Spleen (tissue), 11 donors: ENCODE results near the gene EGLN2. TPM values are rescaled to one million over a fixed set of nuclear protein-coding genes. Genes with fewer than 3 reads are reported as not detected.
"Not testable (repeated sequence)": the region's sequence is repeated elsewhere in the genome, so short reads cannot be mapped to it uniquely, and the experiment has no call there.

Experiments used
- DNase-seq: peaks from one replicate; pipeline ENCODE4 v3.0.0-alpha.2; 2020
- H3K27ac ChIP-seq, 8 donors: fragments of 200-600 bp; sonication (generic) in 7 of 8; 1 replicate in 4 of 8; 2 replicates in 4 of 8; pipeline versions ENCODE4 v1.5.0 to v1.8.0; 2016 to 2021; ENCODE audit warnings: inconsistent platforms in 4 of 8, mild to moderate bottlenecking in 4 of 8, moderate library complexity in 1 of 8
- H3K27me3 ChIP-seq, 7 donors: fragments of 200-600 bp; sonication (generic) in 6 of 7; replicated peaks in 1 of 7; 1 replicate in 4 of 7; 2 replicates in 3 of 7; pipeline versions ENCODE4 v1.5.0 to v1.8.0; 2016 to 2021; ENCODE audit warnings: inconsistent platforms in 3 of 7, mild to moderate bottlenecking in 1 of 7
- H3K36me3 ChIP-seq, 6 donors: fragments of 200-600 bp; sonication (generic) in 5 of 6; 1 replicate in 4 of 6; 2 replicates in 2 of 6; pipeline versions ENCODE4 v1.5.0 to v1.8.0; 2016 to 2021; ENCODE audit warnings: inconsistent platforms in 2 of 6
- H3K4me1 ChIP-seq, 6 donors: fragments of 200-600 bp; sonication (generic) in 5 of 6; 1 replicate in 3 of 6; 2 replicates in 3 of 6; pipeline versions ENCODE4 v1.5.0 to v1.8.0; 2016 to 2021; ENCODE audit warnings: inconsistent platforms in 3 of 6
- H3K4me3 ChIP-seq, 8 donors: fragments of 200-600 bp; sonication (generic) in 7 of 8; 1 replicate in 4 of 8; 2 replicates in 4 of 8; pipeline versions ENCODE4 v1.5.0 to v1.8.0; 2016 to 2021; ENCODE audit warnings: inconsistent platforms in 4 of 8, mild to moderate bottlenecking in 4 of 8, moderate library complexity in 2 of 8
- H3K9me3 ChIP-seq, 8 donors: fragments of 200-600 bp; sonication (generic) in 7 of 8; 1 replicate in 4 of 8; 2 replicates in 4 of 8; pipeline versions ENCODE4 v1.5.0 to v1.8.0; 2016 to 2021; ENCODE audit warnings: inconsistent platforms in 4 of 8
- POLR2A ChIP-seq, 3 donors: fragments of 450-650 bp; IDR thresholded peaks; one replicate each; pipeline ENCODE4 v1.5.1; 2017; ENCODE audit warnings: antibody characterized with exemption in 3 of 3, mild to moderate bottlenecking in 1 of 3
- POLR2AphosphoS5 ChIP-seq, 3 donors: sonication (generic); formaldehyde crosslinking; IDR thresholded peaks; one replicate each; pipeline ENCODE4 v1.5.1; 2017; ENCODE audit warnings: antibody characterized with exemption in 3 of 3
- WGBS, 5 donors: extraction: QIAGEN DNeasy Blood & Tissue Kit in 3 of 5; methylation state at CpG; one replicate each; pipeline versions ENCODE4 v1.1.5 to v1.1.7; 2013 to 2018; 5-methylcytosine and 5-hydroxymethylcytosine counted together
- intact Hi-C: fragments of 100-400 bp; cut with DNase I; formaldehyde crosslinking; loops from one replicate; pipeline ENCODE4 v1.15.0; 2023; ENCODE audit warnings: low total_unique reads
- polyA plus RNA-seq, 3 donors: library from polyadenylated mRNA; stranded (reverse); fragments of 200-250 nt; gene quantifications; one replicate each; pipeline ENCODE4 v1.2.1, GENCODE V29; 2013
- total RNA-seq, 7 donors: library from RNA; depleted of rRNA in 3 of 7; stranded (reverse); fragments of >200 nt in 3 of 7; fragmentation: NEBNext Ultra II Directional in 4 of 7; extraction: Animal tissue kit (Norgen Biotek cat#: 25700) in 4 of 7; gene quantifications; one replicate each; pipeline versions ENCODE4 v1.1.0 to v1.2.1, GENCODE V29; 2016 to 2021
- TF ChIP-seq, protein P1 (sequence below), 11 experiments: fragments of 200-600 bp in 7 of 11; fragments of 450-650 bp in 4 of 11; sonication (generic) in 4 of 11; IDR thresholded peaks in 8 of 11; conservative IDR thresholded peaks in 3 of 11; 1 replicate in 7 of 11; 2 replicates in 4 of 11; pipeline versions ENCODE4 v1.4.0 to v1.8.0; 2016 to 2021; ENCODE audit warnings: antibody characterized with exemption in 11 of 11, inconsistent platforms in 4 of 11, mild to moderate bottlenecking in 1 of 11
- donor health status: healthy with polysubstance abuse.
- donor health status: DM: no; HTN: no; CAD: no; lungs with moderate emphysema.
- donor health status: DM: no; HTN: no; CAD: no.
- donor health status: Bipolar disorder and iron deficiency.
- donor health status: healthy.
- donor health status: DM: no; HTN: no; CAD: no.
- donor health status: DM: yes; HTN: yes; CAD: no.

EGLN2 gene
- total and polyA plus RNA-seq, 10 donors, result 109 to 238 (median 163) TPM

DNA sequence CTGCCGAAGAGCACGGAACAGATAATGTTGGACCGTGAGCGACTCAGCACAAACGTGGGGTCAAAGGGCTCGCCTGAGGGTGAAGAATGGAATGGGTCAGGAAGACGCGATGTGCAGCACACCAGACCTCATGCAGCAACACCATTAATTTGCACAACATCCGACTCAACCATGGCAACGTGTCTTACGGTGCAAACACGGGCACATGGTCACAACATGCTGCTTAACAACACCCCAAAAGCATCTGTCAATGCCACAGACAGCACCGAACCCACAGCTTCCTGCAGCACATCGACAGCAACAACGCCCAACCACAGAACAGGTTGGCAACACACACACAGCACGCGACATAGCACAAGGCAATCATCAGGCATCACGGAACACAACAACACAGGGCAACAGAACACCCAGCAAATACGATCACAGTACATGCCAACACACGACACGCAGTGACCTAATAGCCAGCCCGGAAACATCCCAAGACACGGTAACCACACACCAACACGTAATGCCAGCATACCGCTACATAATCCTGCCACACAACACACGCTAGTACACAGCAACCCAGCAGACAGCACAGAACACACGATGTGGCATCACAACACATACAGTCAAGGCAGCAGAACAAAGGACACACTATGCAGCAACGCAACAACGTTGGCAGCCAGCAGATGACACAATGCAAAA, 27.9 kb downstream of the EGLN2 start:
- Histone ChIP-seq H3K27ac (peak overlapping the region in 1 of 8 donors; percentile 54), H3K4me1 (peaks cover 0 to 32% (median 19%) of the 10 kb centered on the region in 6 donors), H3K36me3 (peaks cover 0 to 24% (median 3%) of the 10 kb centered on the region in 6 donors)
- DNase-seq, H3K27me3 ChIP-seq, H3K4me3 ChIP-seq, H3K9me3 ChIP-seq, intact Hi-C loops: not testable (repeated sequence)
- TF ChIP-seq POLR2AphosphoS5 (IDR thresholded peaks at IDR 0.05), result peak in 2 of 3 donors; percentile 14 to 30
- WGBS, 5 donors, result 54 to 73% (median 66%) methylated on average over 29 of the region's 29 CpGs

DNA sequence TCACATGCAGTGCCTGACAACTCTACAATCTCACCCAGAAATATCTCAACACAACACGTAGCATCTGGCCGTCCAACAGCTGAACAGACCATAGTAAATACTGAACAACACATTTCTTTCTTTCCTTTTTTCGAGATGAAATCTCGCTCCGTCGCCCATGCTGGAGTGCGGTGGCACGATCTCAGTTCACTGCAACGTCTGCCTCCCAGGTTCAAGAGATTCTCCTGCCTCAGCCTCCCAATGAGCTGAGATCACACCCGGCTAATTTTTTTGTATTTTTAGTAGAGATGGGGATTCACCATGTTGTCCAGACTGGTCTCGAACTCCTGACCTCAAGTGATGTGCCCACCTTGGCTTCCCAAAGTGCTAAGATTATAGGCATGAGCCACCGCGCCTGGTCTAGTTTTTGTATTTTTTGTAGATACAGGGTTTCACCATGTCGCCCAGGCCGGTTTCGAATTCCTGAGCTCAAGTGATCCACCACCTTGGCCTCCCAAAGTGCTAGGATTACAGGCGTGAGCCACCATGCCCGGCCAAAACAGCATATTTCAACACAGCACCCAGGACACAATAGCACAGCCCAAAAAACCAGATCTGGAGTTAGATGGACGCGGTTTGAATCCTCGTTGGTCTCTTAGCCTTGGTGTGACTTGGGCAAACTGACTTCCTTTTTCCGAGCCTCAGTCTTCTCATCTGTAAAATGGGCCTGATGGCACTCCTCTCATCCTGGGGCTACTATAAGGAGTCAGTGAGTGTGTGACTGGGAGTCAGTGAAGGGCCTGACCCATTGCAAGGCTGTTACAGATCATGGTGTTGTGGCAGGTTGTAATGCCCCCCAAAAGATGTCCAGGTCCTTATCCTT, 28.6 kb downstream of the EGLN2 start:
- no peak for TF ChIP-seq POLR2A (IDR thresholded peaks at IDR 0.05)
- TF ChIP-seq POLR2AphosphoS5 (IDR thresholded peaks at IDR 0.05), result no peak
- TF ChIP-seq, protein P1, sequence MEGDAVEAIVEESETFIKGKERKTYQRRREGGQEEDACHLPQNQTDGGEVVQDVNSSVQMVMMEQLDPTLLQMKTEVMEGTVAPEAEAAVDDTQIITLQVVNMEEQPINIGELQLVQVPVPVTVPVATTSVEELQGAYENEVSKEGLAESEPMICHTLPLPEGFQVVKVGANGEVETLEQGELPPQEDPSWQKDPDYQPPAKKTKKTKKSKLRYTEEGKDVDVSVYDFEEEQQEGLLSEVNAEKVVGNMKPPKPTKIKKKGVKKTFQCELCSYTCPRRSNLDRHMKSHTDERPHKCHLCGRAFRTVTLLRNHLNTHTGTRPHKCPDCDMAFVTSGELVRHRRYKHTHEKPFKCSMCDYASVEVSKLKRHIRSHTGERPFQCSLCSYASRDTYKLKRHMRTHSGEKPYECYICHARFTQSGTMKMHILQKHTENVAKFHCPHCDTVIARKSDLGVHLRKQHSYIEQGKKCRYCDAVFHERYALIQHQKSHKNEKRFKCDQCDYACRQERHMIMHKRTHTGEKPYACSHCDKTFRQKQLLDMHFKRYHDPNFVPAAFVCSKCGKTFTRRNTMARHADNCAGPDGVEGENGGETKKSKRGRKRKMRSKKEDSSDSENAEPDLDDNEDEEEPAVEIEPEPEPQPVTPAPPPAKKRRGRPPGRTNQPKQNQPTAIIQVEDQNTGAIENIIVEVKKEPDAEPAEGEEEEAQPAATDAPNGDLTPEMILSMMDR (IDR thresholded peaks at IDR 0.05 in 8 of 11, conservative IDR thresholded peaks at IDR 0.05 in 3 of 11), result no peak
- H3K27me3 ChIP-seq, result no peaks in the 10 kb centered on the region
- H3K27ac ChIP-seq, result peak overlapping the region in 1 of 8 donors; percentile 54
- no peak overlapping the region for H3K4me3 ChIP-seq
- no peaks in the 10 kb centered on the region for H3K9me3 ChIP-seq
- peaks cover 0 to 24% (median 3%) of the 10 kb centered on the region in 6 donors for H3K36me3 ChIP-seq
- no peak for DNase-seq
- 95 to 98% (median 95%) methylated on average over 22 of the region's 22 CpGs for WGBS, 5 donors
- peaks cover 0 to 24% (median 12%) of the 10 kb centered on the region in 6 donors for H3K4me1 ChIP-seq
- intact Hi-C loops, result no loop called here

DNA sequence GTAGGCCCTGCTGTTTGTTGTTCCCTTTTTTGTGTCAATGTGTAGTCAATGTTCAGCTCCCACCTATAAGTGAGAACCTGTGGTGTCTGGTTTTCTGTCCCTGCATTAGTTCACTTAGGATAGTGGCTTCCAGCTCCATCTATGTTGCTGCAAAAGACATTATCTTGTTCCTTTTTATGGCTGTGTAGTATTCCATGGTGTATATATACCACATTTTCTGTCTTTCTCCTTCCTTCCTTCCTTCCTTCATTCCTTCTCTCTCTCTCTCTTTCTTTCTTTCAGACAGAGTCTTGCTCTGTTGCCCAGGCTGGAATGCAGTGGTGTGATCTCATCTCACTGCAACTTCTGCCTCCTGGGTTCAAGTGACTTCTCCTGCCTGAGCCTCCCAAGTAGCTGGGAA, 30.2 kb downstream of the EGLN2 start:
- intact Hi-C loops, result no loop called here
- H3K4me1 ChIP-seq, result peaks cover 0 to 12% (median 0%) of the 10 kb centered on the region in 6 donors
- no peaks in the 10 kb centered on the region for H3K27me3 ChIP-seq
- no peaks in the 10 kb centered on the region for H3K9me3 ChIP-seq
- peaks cover 0 to 24% (median 3%) of the 10 kb centered on the region in 6 donors for H3K36me3 ChIP-seq
- H3K27ac ChIP-seq, result no peak overlapping the region
- TF ChIP-seq, protein P1 (IDR thresholded peaks at IDR 0.05 in 8 of 11, conservative IDR thresholded peaks at IDR 0.05 in 3 of 11), result no peak
- TF ChIP-seq POLR2A (IDR thresholded peaks at IDR 0.05) (no peak), POLR2AphosphoS5 (IDR thresholded peaks at IDR 0.05) (no peak)
- no peak overlapping the region for H3K4me3 ChIP-seq
- DNase-seq, result no peak

DNA sequence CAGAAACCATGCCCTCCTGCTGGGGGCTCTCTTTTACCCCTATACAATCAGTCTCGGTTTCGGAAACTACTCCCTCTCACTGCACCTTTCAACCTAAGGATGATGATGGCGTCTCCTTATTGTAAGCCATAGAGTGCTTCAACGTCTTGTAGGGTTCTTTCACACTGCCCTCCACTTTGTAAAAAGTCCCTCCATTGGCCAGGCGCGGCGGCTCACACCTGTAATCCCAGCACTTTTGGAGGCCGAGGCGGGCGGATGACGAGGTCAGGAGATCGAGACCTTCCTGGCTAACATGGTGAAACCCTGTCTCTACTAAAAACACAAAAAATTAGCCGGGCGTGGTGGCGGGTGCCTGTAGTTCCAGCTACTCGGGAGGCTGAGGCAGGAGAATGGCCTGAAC, 31.8 kb downstream of the EGLN2 start:
- peaks cover 0 to 24% (median 3%) of the 10 kb centered on the region in 6 donors for H3K36me3 ChIP-seq
- 91 to 98% (median 95%) methylated on average over 16 of the region's 16 CpGs for WGBS, 5 donors
- peaks cover 0 to 11% (median 0%) of the 10 kb centered on the region in 6 donors for H3K4me1 ChIP-seq
- H3K27me3 ChIP-seq, DNase-seq, H3K4me3 ChIP-seq, intact Hi-C loops, H3K27ac ChIP-seq, H3K9me3 ChIP-seq: not testable (repeated sequence)
